Superior temporal gyrus (tissue), 1 donor: ENCODE measurements around the gene MPDU1.

Experiments
- DNase-seq: peaks from one replicate; pipeline ENCODE4 v3.0.0-alpha.2; 2016; ENCODE audit errors: extremely low spot score

Gene MPDU1

DNA sequence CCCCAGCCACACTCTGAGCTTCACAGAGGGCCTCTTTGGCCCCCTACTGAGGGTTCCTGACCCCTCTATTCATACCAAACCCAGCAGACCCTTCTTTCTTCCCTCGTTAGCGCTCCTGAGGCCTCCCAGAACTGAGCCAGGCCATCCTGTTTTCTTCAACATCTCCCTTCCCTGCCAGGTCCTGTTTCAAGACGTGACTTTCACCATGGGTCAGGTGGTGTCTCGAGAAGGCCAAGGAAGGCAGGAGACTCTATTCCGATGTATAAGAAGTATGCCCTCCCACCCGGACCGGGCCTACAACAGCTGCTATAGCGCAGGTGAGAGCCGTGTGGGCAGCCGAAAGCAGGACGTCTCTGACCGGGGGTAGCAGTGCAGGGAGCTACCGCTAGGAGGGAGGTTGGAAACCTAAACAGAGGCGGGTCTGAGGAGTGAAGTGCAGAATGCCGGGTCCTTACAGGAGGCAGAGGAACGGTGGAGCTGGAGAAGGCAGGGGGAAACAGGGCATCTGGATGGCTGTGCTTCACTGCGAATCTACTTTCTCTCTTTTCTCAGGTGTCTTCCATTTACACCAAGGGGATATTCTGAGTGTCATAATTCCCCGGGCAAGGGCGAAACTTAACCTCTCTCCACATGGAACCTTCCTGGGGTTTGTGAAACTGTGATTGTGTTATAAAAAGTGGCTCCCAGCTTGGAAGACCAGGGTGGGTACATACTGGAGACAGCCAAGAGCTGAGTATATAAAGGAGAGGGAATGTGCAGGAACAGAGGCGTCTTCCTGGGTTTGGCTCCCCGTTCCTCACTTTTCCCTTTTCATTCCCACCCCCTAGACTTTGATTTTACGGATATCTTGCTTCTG is 23.3 kb upstream of the MPDU1 start:
- peak; percentile 36 for DNase-seq

DNA sequence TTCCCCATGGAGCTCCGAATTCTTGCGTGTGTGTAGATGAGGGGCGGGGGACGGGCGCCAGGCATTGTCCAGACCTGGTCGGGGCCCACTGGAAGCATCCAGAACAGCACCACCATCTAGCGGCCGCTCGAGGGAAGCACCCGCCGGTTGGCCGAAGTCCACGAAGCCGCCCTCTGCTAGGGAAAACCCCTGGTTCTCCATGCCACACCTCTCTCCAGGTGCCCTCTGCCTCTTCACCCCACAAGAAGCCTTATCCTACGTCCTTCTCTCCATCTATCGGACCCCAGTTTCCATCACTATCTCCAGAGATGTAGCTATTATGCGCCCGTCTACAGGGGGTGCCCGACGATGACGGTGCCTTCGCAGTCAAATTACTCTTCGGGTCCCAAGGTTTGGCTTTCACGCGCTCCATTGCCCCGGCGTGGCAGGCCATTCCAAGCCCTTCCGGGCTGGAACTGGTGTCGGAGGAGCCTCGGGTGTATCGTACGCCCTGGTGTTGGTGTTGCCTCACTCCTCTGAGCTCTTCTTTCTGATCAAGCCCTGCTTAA is 22.6 kb upstream of the MPDU1 start:
- peak; percentile 88 for DNase-seq

DNA sequence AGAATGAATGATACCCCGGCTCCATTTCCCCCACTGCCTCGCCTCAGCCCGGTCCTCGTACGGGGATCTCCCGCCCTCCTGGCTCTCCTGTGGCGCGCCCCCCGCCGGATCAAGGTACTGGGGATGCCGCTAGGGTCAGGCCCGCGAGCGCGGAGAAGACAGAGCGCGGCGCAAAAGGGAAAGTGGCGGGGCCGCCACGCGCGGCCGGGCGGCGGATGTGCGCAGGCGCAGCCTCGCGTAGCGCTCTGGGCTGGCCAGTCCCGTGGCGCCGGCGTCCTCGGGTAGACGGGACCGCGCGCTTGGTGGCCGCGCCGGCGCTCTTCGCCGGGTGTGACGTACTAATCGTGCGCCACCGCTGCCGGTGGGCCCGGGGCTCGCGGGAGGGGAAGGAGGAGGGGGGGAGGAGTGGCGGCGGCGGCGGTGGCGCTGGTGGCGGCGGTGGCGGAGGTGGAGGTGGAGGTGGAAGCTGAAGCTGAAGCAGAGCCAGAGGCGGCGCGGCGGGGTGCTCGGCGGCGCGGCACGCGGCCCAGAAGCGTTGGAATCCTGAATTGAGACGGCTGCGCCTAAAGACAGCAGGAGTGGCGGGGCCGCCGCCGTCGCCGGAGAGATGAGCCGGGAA is 22.0 kb upstream of the MPDU1 start, which contains the start of gene SENP3:
Gene SENP3 (plus strand): TSS at position 331 of the 619 bp plus-strand sequence. CDS start 1,158 bp downstream, outside the sequence.
- peak; percentile 88 for DNase-seq

DNA sequence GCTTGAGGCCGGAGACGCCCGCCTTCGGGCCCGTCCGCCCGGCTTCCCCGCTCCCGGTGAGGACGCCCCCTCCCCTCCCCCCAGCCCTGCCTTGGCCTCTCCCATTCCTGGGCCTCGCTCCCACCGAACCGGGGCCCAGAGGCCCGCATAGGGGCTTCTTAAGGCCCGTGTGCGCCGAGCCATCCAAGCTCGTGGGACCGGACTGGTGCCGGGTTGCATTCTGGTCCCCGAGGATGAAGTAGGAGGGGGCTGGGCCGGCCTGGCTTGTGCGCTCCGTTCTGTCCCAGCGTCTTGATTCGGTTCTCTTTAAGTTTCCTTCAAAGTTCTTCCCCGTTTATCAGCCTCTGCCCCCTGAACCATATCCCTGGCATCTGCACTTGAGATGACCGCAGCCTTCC is 21.4 kb upstream of the MPDU1 start:
- DNase-seq, result no peak

DNA sequence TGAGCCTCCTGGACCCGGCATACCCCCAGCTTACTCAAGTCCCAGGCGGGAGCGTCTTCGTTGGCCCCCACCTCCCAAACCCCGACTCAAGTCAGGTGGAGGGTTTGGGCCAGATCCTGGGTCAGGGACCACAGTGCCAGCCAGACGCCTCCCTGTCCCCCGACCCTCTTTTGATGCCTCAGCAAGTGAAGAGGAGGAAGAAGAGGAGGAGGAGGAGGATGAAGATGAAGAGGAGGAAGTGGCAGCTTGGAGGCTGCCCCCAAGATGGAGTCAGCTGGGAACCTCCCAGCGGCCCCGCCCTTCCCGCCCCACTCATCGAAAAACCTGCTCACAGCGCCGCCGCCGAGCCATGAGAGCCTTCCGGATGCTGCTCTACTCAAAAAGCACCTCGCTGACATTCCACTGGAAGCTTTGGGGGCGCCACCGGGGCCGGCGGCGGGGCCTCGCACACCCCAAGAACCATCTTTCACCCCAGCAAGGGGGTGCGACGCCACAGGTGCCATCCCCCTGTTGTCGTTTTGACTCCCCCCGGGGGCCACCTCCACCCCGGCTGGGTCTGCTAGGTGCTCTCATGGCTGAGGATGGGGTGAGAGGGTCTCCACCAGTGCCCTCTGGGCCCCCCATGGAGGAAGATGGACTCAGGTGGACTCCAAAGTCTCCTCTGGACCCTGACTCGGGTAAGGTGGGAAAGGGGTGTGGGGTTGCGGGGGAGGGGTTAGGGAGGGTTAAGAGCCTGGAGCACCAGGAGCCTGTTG is 20.4 kb upstream of the MPDU1 start:
- DNase-seq, result no peak

DNA sequence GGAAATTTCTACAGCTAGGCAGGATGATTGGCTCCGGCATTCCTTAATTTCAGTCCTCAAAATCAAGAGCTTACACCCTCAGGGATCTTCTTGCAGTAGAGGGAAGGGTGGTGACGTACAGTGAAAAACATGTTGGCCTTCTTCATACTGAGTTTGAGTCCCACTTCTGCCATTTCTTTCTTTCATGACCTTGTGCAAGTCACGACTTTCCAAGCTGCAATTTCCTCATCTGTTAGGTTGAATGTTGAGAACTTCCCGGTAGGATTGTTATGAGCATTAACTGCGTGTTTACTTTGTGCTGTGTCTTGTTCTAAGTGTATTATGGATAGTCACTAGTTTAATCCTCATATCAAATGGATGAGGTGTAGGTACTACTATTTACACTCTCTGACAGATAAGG is 14.1 kb upstream of the MPDU1 start:
- no peak for DNase-seq

DNA sequence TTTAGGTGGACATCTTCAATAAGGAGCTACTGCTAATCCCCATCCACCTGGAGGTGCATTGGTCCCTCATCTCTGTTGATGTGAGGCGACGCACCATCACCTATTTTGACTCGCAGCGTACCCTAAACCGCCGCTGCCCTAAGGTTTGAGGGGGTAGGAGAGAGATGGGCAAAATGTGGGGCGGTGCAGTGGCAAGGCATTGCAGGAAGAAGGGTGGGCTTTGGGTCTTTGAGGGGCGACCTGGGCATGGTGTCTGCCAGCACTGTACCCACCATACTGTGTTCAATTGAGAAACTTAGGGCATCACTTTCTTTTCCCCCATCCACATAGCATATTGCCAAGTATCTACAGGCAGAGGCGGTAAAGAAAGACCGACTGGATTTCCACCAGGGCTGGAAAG is 13.3 kb upstream of the MPDU1 start:
- DNase-seq, result no peak

DNA sequence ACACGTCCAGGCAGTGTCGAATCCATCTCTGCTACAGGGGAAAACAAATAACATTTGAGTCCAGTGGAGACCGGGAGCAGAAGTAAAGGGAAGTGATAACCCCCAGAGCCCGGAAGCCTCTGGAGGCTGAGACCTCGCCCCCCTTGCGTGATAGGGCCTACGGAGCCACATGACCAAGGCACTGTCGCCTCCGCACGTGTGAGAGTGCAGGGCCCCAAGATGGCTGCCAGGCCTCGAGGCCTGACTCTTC is 11.4 kb upstream of the MPDU1 start:
- DNase-seq, result no peak

DNA sequence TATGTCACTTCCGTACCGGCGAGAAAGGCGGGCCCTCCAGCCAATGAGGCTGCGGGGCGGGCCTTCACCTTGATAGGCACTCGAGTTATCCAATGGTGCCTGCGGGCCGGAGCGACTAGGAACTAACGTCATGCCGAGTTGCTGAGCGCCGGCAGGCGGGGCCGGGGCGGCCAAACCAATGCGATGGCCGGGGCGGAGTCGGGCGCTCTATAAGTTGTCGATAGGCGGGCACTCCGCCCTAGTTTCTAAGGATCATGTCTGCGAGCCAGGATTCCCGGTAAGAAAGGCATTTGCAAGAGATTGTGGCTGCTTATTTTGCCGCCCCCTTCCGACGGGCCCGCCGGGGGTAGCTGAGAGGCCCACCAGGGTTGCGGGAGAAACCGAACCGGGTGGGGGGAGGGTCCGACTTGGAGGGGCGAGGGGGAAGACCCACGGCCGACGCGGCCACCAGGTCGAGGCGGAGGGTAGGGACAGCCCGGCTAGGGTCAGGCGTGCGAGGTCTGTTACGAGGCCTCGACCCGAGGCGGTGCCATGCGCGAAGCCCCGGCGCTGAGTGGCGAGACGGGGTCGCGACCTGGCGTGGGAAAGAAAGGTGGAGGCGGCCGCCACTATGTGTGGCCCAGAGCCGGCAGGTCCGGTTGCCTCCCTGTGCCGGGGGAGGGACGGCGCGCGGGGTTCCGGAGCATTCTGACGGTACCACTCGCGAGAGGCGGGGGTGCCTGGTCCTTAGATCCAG is 10.9 kb upstream of the MPDU1 start:
- DNase-seq, result peak; percentile 100

DNA sequence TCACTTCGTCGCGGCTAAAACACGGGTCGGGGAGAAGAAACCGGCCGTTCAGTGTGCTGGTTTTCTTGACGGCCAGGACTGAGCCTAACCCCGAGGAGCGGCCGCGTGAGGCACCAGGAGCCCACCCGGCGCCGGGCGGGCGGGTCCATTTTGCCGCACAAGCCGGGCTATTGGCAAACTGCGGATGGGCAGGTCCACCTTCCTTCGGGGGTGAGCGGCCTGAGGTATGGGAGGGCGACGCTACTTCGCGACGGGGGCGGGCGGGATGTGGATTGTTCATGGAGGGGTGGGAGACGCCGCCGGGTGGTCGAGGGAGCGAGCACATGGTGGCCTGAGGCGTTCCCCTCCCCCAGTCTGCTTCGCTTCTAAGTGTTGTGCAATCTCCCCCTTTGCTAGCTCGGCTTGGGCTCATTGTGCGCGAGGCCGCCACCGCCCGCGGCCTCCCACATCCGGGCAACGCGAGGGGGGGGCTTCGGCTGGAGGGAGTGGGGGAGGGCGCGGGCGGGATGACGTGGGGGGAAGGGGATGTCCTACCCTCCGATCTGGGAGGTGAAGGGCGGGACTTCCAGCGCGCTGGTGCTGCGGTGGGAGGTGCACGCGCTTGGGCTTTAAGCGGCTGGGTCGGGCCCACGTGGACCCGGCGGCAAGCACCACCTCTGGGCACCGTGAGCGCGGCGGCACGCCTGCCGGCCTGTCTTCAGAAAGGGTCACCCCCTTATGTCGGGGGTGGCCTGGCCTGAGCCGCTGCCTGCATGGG is 10.2 kb upstream of the MPDU1 start:
- DNase-seq, result peak; percentile 81

DNA sequence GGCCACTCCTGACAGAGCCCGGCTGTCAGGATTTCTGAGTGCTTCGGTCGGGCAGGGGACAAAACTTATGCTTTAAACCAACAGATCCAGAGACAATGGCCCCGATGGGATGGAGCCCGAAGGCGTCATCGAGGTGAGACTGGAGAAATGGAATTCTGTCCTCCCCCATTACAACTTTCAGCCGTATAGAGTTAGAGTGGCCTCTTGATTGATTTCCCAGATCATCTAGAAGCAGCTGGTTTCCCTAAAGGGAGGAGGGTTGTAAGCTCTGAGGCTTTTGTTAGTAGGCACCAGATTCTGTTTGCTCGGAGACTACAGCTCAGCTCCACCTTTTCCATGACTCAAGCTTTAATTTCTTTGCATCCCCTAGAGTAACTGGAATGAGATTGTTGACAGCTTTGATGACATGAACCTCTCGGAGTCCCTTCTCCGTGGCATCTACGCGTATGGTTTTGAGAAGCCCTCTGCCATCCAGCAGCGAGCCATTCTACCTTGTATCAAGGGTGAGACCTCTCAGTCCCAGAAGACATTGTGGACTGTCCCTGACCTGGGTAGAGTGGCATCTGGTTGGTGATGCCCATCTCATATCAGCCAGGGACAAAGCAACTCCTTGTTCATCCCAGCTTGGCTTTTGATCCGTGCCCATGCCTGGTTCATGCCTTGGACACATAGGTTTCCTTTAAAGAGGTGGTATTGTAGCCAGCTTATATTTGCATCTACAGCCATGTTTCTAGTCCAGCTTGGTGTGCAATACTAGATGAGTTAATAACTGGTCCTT is 9.3 kb upstream of the MPDU1 start:
- DNase-seq, result no peak

DNA sequence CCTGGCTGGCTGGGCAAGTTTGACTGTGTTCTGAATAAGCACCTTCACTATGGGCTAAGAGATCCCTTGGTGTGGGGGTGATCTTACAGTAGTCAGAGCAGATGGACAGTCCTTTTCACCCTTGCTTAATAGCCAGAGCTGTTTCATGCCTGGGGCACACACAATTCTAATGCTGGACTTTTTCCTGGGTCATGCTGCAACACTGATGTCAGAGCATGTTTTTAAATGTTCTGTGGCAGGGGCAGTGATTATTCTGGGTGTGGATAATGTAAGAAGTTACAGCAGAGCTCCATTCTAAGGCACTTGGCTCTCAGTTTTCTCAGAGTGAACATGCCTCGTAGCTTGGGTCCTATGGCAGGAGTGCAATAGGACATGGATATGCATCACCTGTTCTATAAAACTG is 8.2 kb upstream of the MPDU1 start:
- DNase-seq, result no peak

DNA sequence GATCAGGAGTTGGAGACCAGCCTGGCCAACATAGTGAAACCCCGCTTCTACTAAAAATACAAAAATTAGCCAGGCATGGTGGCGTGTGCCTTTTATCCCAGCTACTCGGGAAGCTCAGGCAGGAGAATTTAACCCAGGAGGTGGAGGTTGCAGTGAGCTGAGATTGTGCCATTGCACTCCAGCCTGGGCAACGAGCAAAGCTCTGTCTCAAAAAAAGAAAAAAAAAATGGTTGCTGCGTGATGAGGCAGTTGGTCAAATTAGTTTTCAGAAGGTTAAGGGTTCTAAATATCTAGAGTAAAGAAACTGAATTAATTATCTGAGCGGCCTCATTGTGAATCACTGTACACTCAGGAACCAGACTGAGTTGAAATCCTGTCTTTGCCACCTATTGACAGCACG is 7.7 kb upstream of the MPDU1 start:
- DNase-seq, result no peak

DNA sequence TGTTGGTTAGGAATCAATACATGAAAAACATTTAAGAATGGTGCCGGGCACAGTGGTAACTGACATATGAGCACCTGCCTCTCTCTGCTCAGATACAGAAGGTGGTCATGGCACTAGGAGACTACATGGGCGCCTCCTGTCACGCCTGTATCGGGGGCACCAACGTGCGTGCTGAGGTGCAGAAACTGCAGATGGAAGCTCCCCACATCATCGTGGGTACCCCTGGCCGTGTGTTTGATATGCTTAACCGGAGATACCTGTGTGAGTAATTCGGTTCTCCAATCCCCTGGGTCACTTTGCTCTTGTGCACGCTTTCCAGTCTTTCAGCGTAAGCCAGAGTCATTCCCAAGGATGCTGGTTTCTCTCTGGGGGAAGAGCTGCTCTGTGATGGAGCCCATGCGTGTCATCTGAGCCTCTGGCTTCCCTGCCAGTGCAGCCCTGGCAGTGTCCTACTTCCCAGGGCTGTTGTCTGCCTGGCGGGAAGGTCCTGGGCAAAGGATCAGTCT is 7.2 kb upstream of the MPDU1 start:
- no peak for DNase-seq

DNA sequence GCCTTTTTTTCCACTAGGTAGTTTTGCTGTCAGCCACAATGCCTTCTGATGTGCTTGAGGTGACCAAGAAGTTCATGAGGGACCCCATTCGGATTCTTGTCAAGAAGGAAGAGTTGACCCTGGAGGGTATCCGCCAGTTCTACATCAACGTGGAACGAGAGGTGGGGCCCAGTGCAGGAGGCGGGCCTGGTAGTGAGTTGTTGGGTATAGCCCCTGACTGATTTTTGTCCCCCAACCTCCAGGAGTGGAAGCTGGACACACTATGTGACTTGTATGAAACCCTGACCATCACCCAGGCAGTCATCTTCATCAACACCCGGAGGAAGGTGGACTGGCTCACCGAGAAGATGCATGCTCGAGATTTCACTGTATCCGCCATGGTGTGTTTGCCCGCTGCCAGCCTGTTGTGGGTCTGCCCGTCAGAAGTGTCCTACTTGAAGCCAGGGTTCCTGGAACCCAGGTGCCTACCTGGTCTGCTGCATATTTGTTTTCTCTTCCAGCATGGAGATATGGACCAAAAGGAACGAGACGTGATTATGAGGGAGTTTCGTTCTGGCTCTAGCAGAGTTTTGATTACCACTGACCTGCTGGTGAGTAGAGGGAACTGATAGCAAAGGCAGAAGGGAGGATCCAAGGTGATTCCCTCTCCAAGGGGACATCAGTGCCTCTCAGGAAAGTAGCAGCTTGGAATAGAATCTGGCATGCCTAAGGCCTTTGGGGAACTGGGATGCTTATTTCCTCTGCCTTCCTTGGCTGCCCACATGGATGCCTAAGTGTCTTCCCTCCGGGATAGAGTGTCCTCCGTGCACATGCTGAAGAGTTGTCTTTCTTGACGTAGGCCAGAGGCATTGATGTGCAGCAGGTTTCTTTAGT is 6.1 kb upstream of the MPDU1 start:
- no peak for DNase-seq

DNA sequence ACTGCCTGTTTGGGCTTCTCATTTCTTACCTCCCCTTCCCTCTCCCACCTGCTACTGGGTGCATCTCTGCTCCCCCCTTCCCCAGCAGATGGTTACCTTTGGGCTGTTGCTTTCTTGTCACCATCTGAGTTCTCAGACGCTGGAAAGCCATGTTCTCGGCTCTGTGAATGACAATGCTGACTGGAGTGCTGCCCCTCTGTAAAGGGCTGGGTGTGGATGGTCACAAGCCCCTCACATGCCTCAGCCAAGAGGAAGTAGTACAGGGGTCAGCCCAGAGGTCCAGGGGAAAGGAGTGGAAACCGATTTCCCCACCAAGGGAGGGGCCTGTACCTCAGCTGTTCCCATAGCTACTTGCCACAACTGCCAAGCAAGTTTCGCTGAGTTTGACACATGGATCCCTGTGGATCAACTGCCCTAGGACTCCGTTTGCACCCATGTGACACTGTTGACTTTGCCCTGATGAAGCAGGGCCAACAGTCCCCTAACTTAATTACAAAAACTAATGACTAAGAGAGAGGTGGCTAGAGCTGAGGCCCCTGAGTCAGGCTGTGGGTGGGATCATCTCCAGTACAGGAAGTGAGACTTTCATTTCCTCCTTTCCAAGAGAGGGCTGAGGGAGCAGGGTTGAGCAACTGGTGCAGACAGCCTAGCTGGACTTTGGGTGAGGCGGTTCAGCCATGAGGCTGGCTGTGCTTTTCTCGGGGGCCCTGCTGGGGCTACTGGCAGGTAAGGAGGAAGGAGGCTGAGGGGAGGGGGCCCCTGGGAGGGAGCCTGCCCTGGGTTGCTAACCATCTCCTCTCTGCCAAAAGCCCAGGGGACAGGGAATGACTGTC is 4.4 kb upstream of the MPDU1 start, which contains the start of gene CD68:
Gene CD68 (plus strand): TSS at position 638 of the 833 bp plus-strand sequence. CDS start 40 bp downstream, at position 678.
- peak; percentile 37 for DNase-seq

DNA sequence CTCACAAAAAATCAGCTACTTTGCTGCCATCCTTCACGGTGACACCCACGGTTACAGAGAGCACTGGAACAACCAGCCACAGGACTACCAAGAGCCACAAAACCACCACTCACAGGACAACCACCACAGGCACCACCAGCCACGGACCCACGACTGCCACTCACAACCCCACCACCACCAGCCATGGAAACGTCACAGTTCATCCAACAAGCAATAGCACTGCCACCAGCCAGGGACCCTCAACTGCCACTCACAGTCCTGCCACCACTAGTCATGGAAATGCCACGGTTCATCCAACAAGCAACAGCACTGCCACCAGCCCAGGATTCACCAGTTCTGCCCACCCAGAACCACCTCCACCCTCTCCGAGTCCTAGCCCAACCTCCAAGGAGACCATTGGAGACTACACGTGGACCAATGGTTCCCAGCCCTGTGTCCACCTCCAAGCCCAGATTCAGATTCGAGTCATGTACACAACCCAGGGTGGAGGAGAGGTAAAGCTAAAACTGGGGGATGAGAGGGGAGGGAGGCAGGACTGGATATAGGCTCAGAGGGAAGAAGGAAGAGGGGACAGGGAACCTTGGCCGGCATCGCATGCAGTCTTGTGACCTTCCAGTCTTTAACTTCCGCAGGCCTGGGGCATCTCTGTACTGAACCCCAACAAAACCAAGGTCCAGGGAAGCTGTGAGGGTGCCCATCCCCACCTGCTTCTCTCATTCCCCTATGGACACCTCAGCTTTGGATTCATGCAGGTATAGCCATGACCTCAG is 3.6 kb upstream of the MPDU1 start:
- no peak for DNase-seq
